CD4-positive, alpha-beta T cell treated with Interleukin-17A for 4 hours (primary cell): ENCODE data around the gene IGSF11.
"Not testable (repeated sequence)": the region's sequence is repeated elsewhere in the genome, so short reads cannot be mapped to it uniquely, and the experiment has no call there.

Source experiments
- DNase-seq: peaks from one replicate; pipeline ENCODE4 v3.0.0-alpha.2; 2020; ENCODE audit warnings: mixed read lengths

Gene IGSF11, protein sequence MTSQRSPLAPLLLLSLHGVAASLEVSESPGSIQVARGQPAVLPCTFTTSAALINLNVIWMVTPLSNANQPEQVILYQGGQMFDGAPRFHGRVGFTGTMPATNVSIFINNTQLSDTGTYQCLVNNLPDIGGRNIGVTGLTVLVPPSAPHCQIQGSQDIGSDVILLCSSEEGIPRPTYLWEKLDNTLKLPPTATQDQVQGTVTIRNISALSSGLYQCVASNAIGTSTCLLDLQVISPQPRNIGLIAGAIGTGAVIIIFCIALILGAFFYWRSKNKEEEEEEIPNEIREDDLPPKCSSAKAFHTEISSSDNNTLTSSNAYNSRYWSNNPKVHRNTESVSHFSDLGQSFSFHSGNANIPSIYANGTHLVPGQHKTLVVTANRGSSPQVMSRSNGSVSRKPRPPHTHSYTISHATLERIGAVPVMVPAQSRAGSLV

DNA sequence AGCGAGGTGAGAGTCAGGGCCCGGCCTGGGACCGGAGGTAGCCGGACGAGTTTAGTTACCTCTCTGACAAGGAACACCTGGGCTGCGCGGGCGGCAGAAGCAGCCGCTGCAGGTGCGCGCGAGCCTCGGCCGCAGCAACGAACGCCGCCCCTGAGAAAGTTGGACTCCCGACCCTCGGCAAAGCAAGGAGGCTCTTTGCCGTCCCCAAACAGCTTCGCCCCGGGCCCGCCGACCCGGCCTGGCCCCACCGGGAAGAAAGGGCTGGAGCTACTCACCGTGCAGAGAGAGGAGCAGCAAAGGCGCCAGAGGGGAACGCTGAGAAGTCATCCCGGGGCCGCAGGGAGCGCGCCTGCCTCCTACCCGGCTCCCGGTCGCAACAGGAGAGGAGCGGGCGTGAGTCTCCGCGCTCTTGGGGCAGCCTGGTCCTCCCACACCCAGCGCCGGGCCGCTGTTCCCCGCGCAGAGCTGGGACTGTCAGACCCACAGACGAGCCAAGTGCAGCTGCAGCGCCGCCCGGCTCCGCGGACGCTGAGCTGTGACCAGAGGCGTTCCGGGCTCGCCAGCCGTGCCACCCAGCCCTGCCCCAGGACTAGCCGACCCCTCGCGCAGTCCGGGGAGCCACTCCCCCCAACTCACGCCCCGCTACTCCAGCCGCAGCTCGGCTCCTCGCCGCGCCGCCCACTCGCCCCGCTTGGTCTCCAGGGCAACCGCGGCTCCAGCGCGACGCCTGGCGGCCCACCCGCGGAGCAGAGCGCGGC lies at the start of gene IGSF11:
Gene IGSF11, minus strand, starts transcription at position 591 of the 758 bp plus-strand sequence. Its CDS starts 264 bp downstream, at position 327.
- peak; percentile 74 for DNase-seq

DNA sequence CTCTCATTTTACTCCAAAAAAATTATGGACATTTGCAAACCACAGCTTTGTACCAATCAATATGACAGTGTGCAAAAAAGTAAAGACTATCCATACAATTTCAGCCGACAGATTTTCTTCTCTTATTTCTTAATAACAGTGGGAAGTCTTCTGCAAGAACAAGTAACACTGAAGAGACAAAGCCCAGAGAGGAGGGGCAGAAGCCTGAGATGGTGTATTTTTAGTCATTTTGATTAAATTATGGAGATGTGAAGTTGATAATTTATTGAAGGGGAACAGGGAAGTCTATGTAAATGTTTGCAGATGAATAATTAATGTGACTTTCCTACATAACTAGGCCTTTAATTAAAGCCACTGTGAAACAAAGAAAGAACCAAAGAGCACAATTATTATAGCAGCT lies 45.7 kb upstream of the IGSF11 start:
- no peak for DNase-seq

DNA sequence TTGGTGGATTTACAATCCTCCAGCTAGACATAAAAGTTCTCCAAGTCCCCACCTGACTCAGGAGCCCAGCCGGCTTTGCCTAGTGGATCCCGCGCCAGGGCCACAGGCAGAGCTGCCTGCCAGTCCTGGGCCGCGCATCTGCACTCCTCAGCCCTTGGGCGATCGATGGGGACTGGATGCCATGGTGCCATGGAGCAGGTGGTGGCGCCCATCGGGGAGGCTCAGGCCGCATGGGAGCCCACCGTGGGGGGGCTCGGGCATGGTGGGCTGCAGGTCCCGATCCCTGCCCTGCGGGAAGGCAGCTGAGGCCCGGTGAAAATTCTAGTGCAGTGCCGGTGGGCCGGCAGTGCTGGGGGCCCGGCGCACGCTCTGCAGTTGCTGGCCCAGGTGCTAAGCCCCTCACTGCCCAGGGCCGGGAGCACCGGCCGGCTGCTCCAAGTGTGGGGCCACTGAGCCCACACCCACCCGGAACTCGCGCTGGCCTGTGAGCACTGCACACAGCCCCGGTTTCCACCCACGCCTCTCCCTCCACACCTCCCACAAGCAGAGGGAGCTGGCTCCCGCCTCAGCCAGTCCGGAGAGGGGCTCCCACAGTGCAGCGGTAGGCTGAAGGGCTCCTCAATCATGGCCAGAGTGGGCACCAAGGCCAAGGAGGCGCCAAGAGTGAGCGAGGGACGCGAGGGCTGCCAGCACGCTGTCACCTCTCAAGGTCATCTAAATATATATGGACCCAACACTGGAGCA lies 38.8 kb upstream of the IGSF11 start:
- no peak for DNase-seq

GRCh38 chr3:119072451-119072850 lies 37.8 kb upstream of the IGSF11 start:
- DNase-seq, result not testable (repeated sequence)

DNA sequence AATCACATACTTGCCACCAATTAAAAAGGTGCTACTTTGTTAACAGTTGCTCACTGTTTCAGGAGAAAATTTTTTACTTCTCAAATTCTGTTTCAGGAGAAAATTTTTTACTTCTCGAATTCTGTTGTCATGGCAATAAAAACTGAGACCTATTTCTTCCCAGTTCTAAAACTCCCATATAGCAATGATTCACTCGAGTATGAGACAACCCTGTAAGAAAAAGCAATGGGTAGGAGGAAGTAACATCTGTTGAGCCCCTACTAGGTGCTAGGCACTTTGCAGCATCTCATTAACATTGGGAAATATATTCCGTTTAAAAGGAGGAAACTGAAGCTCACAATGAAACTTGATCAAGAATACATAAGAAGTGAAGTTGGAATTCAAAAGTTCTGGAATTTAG lies 35.1 kb upstream of the IGSF11 start:
- DNase-seq, result no peak

GRCh38 chr3:119063471-119063870 lies 28.8 kb upstream of the IGSF11 start:
- DNase-seq, result no peak

DNA sequence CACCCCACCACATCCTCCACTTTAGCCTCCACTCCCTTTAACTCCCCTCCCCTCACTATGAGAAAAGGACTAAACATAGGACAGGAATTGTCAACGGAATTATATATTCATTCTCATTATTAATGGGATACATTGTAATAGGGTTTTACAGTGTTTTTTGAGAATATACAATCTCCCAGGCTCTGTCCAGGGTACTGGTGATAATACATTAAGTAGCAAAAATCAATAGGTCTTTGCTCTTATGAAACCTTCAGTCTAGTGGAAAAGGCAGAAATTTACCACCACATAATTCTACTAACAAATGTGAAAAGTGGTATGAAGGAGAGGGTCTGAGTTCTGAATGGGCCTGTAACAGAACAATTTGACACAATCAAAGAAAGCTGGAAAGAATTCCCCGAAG lies 28.2 kb upstream of the IGSF11 start:
- DNase-seq, result no peak

DNA sequence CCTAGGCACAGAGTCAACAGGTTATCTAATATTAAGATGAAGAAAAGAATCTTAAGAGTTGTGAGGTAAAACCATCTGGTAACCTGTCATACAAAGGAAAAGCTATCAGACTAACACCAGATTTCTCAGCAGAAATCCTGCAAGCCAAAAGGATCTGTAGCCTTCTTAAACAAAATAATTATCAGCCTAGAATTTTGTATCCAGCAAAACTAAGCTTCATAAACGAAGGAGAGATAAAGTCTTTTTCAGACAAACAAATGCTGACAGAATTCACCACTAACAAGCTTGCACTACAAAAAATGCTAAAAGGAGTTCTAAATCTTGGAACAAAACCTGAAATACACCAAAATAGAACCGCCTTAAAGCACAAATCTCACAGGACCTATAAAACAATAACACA lies 9.9 kb upstream of the IGSF11 start:
- no peak for DNase-seq

DNA sequence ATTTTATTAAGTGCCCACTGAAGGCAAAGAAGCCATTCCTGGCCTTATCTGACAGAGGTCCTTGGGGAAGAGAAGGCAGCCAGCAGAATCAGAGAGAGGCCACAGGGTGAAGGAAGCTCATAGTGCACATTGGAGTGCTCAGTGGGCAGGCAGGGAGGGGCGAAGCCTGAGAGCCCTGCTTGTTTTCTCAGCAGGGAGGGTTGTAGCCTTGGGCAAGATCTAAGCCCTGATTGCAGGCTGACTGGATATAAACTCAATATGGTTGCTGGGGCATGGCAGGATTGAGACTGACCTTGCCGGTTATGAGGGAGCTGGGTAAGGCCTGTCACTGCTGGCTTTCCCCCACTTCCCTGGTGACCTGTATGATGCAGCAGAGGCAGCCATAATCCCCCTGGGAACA lies 7.5 kb upstream of the IGSF11 start:
- no peak for DNase-seq

- DNase-seq, result no peak
Observed at GRCh38 chr3:119035014-119035346, 334 bp upstream of the IGSF11 start.

- no peak for DNase-seq
Observed at GRCh38 chr3:119033393-119034255, 1.0 kb downstream of the IGSF11 start.

- DNase-seq, result no peak
Observed at GRCh38 chr3:119025171-119025795, 9.4 kb downstream of the IGSF11 start.

GRCh38 chr3:119019767-119020518 lies 14.7 kb downstream of the IGSF11 start:
- no peak for DNase-seq

GRCh38 chr3:119018690-119019463 lies 15.8 kb downstream of the IGSF11 start:
- DNase-seq, result no peak

DNA sequence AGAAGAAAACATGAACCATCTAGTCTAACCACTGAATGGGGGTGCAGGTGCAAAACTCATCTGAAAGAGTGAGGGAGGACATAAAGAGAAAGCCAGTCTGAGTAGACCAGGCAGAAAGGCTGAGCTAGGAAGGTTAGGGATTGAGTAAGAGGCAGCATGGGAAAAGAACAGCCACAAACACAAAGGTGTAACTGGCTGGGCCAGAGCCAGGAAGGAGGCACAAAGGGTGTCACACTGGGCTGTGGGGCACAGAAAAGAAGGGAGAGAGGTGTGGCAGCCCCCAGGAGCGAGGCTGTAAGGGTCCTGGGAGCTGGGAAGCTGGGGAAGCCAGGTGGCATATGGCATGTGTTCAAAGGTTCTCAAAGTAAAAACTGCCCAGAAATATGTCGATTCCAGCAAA lies 18.7 kb downstream of the IGSF11 start:
- no peak for DNase-seq

DNA sequence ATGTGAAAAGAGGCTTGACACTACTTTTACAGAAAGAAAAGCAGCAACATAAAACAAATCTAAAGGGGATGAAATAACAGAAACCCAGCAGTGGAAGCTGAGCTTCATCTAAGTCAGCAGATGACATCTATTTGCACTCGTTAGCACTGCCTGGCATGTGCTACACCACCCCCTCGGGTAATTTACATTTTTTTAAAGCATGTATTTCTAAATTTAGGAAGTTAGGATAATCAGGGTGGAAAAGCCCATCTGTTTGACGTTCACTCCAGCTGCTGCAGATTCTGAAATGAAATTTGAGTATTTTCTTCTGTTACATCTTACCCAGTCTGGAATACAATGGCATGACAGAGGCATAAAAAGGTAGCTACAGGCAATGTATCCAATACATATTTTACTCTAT lies 20.7 kb downstream of the IGSF11 start:
- no peak for DNase-seq

DNA sequence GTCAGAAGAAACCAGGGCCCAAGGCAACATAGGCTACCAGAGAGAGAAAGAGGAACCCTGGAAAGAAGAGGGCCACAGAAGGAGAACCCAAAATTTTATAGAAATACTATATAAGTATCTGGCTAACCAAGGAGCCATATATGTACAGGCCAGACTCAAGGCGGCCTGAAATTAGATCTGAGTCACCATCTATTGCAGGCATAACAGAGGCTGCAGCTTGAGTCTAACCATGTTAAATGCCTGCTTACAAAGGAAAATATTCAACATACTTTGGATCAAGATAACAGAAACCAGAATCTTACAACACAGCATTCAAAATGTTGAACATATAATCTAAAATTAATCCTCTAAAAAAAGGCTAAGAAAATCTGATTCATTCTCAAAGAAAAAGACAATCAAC lies 23.1 kb downstream of the IGSF11 start:
- DNase-seq, result no peak

GRCh38 chr3:118997190-118997589 lies 37.5 kb downstream of the IGSF11 start:
- no peak for DNase-seq

DNA sequence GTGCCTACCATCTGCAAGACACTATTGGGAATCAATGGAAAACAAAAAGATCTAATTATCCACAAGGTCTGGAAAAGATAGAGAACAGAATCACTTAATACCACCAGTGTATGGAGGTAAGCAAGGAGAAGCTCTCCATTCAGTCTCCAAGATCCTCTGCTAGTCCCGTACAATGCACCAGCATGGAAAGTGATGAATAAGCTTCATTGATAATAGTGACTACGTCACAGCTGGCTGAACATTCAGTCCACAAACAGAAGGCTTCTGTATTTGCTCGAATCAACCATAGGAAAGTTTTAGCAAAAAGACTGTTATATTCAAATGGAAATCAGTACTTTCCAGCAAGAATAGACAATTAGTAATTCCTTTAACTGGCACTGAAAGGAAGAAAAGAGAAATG lies 42.9 kb downstream of the IGSF11 start:
- no peak for DNase-seq

GRCh38 chr3:118990823-118991560 lies 43.7 kb downstream of the IGSF11 start:
- DNase-seq, result no peak
